LNCAP (cell line): ENCODE data around the gene FHDC1.

Experiments used
- TF ChIP-seq, protein P1 (sequence below): fragments of 450-650 bp; IDR thresholded peaks from 2 replicates; pipeline ENCODE4 v1.5.1; 2017; ENCODE audit warnings: mild to moderate bottlenecking

FHDC1 gene

GRCh38 chr4:152961773-152962115 is 25.6 kb downstream of the FHDC1 start:
- TF ChIP-seq, protein P1, sequence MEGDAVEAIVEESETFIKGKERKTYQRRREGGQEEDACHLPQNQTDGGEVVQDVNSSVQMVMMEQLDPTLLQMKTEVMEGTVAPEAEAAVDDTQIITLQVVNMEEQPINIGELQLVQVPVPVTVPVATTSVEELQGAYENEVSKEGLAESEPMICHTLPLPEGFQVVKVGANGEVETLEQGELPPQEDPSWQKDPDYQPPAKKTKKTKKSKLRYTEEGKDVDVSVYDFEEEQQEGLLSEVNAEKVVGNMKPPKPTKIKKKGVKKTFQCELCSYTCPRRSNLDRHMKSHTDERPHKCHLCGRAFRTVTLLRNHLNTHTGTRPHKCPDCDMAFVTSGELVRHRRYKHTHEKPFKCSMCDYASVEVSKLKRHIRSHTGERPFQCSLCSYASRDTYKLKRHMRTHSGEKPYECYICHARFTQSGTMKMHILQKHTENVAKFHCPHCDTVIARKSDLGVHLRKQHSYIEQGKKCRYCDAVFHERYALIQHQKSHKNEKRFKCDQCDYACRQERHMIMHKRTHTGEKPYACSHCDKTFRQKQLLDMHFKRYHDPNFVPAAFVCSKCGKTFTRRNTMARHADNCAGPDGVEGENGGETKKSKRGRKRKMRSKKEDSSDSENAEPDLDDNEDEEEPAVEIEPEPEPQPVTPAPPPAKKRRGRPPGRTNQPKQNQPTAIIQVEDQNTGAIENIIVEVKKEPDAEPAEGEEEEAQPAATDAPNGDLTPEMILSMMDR: no peak

DNA sequence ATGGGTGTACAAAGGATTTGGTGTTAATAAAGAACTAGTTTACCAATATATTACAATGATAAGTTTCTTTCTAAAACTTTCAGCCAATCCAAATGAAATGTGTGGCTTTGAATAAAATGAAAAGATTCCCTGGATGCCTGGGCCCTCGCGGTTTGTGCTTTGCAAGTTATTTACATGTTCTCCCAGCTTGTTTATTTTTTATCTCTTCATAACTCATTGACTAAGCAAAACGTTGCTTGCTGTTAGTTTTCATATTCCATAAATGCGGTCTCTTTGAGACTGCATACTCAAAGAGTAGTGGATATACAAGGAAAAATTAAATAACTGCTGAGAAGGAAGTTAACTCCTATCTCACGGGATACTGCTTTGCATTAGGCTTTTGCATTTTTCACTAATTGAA is 26.0 kb downstream of the FHDC1 start:
- TF ChIP-seq, protein P1: no peak

DNA sequence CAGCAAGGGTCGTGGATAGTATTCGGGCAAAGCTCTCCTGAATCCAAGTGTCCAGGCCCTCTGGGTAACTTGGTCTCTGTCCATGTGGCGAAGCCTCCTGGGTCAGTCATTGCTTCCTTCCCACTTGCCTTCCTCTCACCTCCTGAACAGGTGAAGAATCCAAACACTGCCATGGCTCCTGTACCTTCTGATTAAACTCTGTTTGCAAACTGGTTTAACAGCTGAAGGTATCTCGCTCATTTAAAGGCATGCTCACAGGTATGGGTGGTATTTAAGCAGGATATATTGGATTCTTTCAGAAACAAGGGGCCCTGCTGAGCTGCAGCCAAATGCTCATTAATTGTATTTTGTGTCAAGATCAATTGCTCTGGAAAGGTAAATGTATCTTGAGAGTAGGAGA is 28.2 kb downstream of the FHDC1 start:
- TF ChIP-seq, protein P1: no peak

- TF ChIP-seq, protein P1: no peak
Observed at GRCh38 chr4:152965611-152966010, 29.5 kb downstream of the FHDC1 start.

- TF ChIP-seq, protein P1: no peak
Observed at GRCh38 chr4:152967907-152968306, 31.8 kb downstream of the FHDC1 start.

DNA sequence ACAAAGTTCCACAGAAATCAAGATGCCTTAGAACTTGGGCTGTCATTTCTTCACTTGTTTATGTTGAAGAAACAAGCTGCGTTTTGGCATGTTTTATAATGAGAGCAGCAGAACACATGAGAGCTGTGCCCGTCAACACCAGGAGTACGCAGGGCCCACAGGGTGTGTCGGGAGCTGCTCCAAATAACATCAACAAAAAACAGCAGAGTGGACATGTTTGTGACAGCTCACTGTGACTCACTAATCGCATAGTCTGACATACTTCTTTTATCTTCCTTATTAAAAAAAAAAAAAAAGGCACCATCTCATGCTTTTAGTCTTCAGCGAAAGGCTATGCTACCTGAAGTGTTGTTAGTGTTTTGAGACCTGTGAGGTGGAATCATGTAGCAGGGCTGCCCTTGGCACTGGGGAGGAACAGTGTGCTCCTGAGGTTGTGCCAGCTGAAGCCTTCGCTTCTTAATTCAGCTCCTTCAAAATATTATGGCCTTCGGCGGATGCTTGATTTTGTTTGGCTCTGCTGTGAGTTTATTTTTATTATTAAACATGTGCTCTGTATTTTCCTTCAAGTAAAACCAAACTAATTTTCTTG is 32.8 kb downstream of the FHDC1 start:
- TF ChIP-seq, protein P1: no peak

DNA sequence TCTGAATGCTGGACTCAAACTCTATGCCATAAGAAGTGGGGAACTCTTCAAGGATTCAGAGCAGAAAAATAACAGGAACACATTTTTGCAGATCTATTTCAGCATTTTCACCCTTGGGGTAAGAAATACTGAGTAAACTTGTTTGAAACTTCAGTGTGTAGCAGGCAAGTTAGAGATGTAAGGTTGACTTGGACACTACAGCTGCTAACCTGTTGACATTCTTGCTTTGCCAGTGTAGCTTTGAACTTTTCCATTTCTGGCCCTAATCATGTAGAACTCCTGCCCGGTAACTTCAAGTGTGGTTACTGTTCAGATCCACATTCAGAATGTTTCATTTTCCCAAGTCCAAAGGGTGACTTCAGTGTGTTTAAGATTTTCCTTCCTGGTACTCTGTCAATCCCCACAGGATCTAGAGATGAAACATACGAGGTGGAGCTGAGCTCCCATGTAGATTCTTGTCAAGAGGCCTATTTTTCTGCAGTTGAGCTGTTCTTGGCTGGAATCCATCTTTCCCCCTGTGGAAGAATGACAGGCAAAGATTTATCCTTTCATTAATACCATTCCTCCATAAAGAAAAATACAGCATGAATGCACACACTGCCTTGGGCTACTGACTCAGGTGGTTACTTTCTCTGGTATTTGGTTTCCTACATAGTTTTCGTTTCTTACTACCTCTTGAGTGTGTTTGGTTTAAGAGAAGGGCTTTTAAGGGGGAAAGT is 34.1 kb downstream of the FHDC1 start:
- TF ChIP-seq, protein P1: no peak
